Activated naive CD4-positive, alpha-beta T cell treated with anti-CD3 and anti-CD28 coated beads for 36 hours (primary cell): ENCODE measurements around the gene RARB. TPM values are rescaled to one million over a fixed set of nuclear protein-coding genes. Genes with fewer than 3 reads are reported as not detected.

Experiments
- CTCF ChIA-PET: fragments of 350-600 bp; sonication (Branson Sonifier 250); formaldehyde crosslinking; loops from one replicate; lab custom pipeline; 2021; ENCODE audit warnings: antibody characterized with exemption; lab: Charles Lee
- DNase-seq: peaks from one replicate; pipeline ENCODE4 v3.0.0-alpha.2; 2020
- H3K27ac Mint-ChIP-seq: one replicate; pipeline ENCODE4 v1.8.0; 2021; ENCODE audit warnings: mild to moderate bottlenecking, mixed read lengths
- H3K27me3 Mint-ChIP-seq: one replicate; pipeline ENCODE4 v1.8.0; 2021; ENCODE audit warnings: low read depth, mixed read lengths
- H3K36me3 Mint-ChIP-seq: one replicate; pipeline ENCODE4 v1.8.0; 2021; ENCODE audit warnings: low read depth, mixed read lengths
- H3K4me1 Mint-ChIP-seq: one replicate; pipeline ENCODE4 v1.8.0; 2021; ENCODE audit warnings: low read depth, mixed read lengths
- H3K4me3 Mint-ChIP-seq: one replicate; pipeline ENCODE4 v1.8.0; 2021; ENCODE audit warnings: mild to moderate bottlenecking, moderate library complexity, mixed read lengths
- H3K9me3 Mint-ChIP-seq: one replicate; pipeline ENCODE4 v1.8.0; 2021; ENCODE audit warnings: mixed read lengths
- intact Hi-C: fragments of 100-400 bp; cut with micrococcal nuclease; formaldehyde crosslinking; loops from one replicate; pipeline ENCODE4 v1.15.1; 2023
- total RNA-seq, 2 experiments: library from RNA; stranded (reverse); gene quantifications; one replicate each; pipeline ENCODE4 v1.2.3, GENCODE V29; 2021

The RARB gene
- total RNA-seq, 2 experiments from 2014 or later: not detected

DNA sequence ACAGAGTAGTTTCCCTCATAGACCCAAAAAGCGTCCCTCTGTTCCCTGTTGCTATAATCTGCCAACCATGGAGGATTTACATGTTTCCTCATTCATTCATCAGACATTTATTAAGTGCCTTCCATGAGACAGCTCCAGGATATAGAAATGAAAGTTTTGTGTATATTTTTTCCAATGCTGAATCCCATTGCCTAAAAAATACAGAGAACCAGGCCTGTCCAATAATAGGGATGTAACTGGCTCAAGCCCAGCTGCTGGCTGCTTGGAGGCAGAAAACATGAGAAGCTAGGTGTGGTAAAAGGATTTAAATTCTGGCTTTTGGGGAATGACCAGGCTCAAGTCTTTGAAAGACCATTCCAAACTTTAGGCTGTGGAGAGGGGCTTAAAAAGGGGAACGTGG is 41.5 kb downstream of the RARB start:
- Mint-ChIP-seq H3K4me1 (peaks cover 3% of the 10 kb centered on the region), H3K27ac (no peak overlapping the region), H3K27me3 (peaks cover 4% of the 10 kb centered on the region), H3K36me3 (no peaks in the 10 kb centered on the region), H3K9me3 (no peaks in the 10 kb centered on the region), H3K4me3 (no peak overlapping the region)
- DNase-seq: no peak
- intact Hi-C loops: no loop called here
- CTCF ChIA-PET: no interaction called here

DNA sequence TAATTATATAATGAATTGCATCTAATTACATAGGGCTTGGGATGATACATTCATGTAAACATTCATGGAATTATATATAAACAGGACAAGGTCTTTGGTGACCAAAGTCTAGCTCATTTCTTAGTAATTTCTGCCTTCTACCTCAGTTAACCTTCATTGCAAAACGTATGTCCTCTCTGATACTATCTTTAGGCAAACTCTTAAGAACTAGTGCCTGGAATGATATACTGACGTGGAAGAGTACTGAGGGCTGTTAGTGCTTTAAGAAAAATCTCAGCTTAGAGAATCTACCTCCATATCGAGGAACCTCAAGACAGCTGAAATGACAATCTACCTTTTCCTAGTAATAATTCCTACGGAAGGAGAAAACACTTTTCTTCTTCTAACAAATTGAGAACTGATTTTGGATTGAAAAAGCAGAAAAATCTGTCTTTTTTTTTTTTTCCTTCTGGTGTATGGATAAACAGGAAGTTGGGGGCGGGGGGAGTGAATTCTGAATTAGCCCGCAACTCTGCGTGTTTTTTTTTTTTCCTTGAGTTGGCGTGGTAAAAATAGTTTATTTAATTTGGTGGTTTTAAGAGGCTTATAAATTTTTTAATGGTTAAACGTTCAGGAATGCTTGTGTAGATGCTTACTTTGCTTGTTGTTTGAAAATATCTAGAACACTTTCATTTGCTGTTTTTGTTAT is 43.2 kb downstream of the RARB start:
- Mint-ChIP-seq H3K4me3 (no peak overlapping the region), H3K36me3 (no peaks in the 10 kb centered on the region), H3K4me1 (peaks cover 3% of the 10 kb centered on the region), H3K27me3 (peaks cover 4% of the 10 kb centered on the region), H3K27ac (no peak overlapping the region), H3K9me3 (no peaks in the 10 kb centered on the region)
- no peak for DNase-seq
- intact Hi-C loops: no loop called here
- CTCF ChIA-PET: no interaction called here

DNA sequence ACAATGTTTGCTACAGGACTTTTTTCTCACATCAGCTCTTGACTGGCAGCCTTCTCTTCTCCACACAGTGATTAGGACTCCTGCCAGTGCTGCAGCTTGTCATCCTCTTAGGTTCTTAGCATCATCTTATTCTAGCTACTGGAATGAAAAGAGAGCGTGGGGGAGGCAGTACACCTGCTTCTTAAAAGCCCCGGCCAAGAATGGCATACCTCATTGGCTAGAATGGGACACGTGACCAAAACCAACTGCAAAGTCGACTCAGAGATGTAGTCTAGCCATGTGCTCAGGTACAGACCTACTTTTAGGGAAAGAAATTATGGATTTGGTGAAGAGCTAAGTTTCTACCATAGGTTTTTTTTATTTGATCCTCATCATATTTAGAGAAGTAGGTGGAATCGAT is 44.1 kb downstream of the RARB start:
- Mint-ChIP-seq H3K4me1 (peaks cover 3% of the 10 kb centered on the region), H3K9me3 (no peaks in the 10 kb centered on the region), H3K36me3 (no peaks in the 10 kb centered on the region), H3K27me3 (peaks cover 4% of the 10 kb centered on the region), H3K4me3 (no peak overlapping the region), H3K27ac (no peak overlapping the region)
- no peak for DNase-seq
- intact Hi-C loops: no loop called here
- CTCF ChIA-PET: no interaction called here

DNA sequence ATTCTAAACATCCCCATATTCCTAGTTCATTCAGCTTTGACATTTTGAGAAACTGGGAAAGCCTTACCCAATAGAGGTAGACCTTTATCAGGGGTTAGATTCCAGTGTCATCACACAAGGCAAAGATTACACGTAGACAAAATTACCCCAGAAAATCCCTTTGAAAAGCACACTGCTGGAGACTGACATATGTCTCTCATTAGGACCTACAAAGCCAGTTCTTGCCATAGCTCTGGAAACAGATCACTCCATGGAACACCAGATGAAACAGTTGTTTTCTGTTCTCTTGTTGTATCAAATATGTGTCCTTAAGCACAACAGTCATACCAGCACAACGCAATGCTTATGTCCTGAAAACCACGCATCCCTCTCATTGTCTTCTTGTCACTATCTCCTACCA is 44.7 kb downstream of the RARB start:
- Mint-ChIP-seq H3K9me3 (no peaks in the 10 kb centered on the region), H3K36me3 (no peaks in the 10 kb centered on the region), H3K4me3 (no peak overlapping the region), H3K27me3 (peaks cover 4% of the 10 kb centered on the region), H3K27ac (no peak overlapping the region), H3K4me1 (peaks cover 3% of the 10 kb centered on the region)
- intact Hi-C loops: no loop called here
- CTCF ChIA-PET: no interaction called here
- DNase-seq: no peak

DNA sequence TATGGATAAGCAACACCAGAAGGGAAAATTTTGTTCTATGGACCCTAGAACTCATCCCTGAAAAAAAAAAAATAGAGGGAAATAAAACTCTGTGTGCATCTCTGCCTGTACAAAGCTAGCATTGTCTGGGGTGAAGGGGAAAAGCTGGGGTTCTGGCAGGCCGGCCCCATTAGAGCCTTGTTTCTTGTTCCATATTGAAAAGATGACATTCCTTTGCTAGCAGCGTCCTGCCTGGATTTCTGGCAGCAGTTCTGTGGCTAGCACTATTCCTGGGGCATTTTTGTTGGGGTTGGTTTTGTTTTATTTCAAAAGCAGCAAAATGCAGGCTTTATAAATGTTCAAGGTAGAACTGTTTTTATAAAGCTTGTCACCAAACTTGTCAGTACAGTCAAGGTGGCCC is 45.2 kb downstream of the RARB start:
- peaks cover 3% of the 10 kb centered on the region for H3K4me1 Mint-ChIP-seq
- no peaks in the 10 kb centered on the region for H3K9me3 Mint-ChIP-seq
- CTCF ChIA-PET: no interaction called here
- no peak for DNase-seq
- no peak overlapping the region for H3K4me3 Mint-ChIP-seq
- H3K27me3 Mint-ChIP-seq: peaks cover 4% of the 10 kb centered on the region
- no peaks in the 10 kb centered on the region for H3K36me3 Mint-ChIP-seq
- H3K27ac Mint-ChIP-seq: no peak overlapping the region
- intact Hi-C loops: no loop called here

DNA sequence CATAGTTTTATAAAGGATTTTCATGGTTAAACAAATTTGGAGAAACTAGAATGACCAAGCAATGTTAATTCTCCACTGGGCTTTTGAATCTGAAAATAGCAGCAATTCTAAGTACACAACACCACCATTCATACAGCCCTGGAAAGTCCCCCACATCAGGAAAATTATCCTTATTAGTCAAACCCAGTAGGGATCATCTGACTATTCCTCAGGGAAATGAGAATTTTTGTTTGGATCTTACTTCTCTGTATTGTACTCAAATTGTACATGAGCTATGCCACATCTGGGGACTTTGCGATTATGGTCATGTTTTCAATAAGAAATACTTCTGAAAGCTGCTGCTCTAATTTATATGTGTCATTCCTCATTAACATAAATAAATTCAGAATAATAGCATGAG is 46.0 kb downstream of the RARB start:
- intact Hi-C loops: no loop called here
- no peaks in the 10 kb centered on the region for H3K36me3 Mint-ChIP-seq
- H3K27me3 Mint-ChIP-seq: peaks cover 4% of the 10 kb centered on the region
- H3K27ac Mint-ChIP-seq: no peak overlapping the region
- H3K4me1 Mint-ChIP-seq: peaks cover 3% of the 10 kb centered on the region
- H3K4me3 Mint-ChIP-seq: no peak overlapping the region
- no peak for DNase-seq
- no peaks in the 10 kb centered on the region for H3K9me3 Mint-ChIP-seq
- CTCF ChIA-PET: no interaction called here

DNA sequence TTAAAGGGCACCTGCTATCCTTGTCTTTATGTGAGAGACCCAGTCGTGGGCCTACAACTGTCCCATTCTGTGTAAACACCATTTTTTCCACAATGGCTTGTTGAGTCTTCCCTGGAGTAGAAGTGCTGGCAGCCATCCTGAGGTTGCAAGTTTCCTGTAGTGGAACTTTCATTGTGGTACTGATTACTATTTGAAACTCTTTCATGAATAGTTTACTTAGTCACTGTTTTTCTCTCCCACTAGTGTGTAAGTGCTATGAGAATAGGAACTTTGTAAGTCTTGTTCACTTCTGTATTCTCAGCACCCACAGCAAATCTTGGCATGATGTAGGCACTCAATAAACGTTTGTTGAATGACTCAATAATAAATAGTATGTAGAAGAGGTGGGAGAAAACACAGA is 48.6 kb downstream of the RARB start:
- CTCF ChIA-PET: no interaction called here
- intact Hi-C loops: no loop called here
- Mint-ChIP-seq H3K27me3 (peaks cover 4% of the 10 kb centered on the region), H3K27ac (no peak overlapping the region), H3K9me3 (no peaks in the 10 kb centered on the region), H3K36me3 (no peaks in the 10 kb centered on the region), H3K4me1 (no peaks in the 10 kb centered on the region), H3K4me3 (no peak overlapping the region)
- DNase-seq: no peak

DNA sequence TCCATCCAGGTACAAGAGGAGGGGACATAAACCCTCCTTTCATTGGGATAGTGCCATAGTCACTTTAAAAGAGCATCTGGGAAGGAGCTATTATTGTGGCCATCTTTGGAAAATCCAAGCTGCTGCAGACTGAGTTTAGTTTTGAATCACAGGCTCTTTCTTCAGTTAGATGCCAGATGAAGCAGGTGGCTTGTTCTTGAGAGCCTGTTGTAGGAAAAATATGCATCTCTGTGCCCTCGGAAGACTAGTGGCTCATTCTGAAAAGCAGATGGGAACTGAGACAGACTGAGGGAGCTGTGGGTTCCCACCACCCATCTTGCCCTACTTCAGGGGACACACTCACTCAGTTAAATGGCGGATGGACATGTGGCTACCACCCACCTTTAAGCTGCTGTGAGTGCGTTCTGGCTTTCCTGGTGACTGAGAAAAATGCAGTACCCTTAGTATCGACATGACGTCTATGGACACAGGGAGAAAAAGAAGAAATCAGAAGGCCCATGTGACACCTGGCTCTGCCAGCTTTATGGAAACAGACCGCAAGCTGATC is 50.2 kb downstream of the RARB start:
- CTCF ChIA-PET: interaction anchor here (0.6 to 0.8 kb wide), 2 partner anchors 33 to 55 kb away, joined by 3 read pairs; no protein-coding TSS in a partner anchor
- H3K27ac Mint-ChIP-seq: no peak overlapping the region
- H3K4me3 Mint-ChIP-seq: no peak overlapping the region
- H3K9me3 Mint-ChIP-seq: no peaks in the 10 kb centered on the region
- DNase-seq: no peak
- no peaks in the 10 kb centered on the region for H3K36me3 Mint-ChIP-seq
- no peaks in the 10 kb centered on the region for H3K27me3 Mint-ChIP-seq
- intact Hi-C loops: no loop called here
- H3K4me1 Mint-ChIP-seq: no peaks in the 10 kb centered on the region

DNA sequence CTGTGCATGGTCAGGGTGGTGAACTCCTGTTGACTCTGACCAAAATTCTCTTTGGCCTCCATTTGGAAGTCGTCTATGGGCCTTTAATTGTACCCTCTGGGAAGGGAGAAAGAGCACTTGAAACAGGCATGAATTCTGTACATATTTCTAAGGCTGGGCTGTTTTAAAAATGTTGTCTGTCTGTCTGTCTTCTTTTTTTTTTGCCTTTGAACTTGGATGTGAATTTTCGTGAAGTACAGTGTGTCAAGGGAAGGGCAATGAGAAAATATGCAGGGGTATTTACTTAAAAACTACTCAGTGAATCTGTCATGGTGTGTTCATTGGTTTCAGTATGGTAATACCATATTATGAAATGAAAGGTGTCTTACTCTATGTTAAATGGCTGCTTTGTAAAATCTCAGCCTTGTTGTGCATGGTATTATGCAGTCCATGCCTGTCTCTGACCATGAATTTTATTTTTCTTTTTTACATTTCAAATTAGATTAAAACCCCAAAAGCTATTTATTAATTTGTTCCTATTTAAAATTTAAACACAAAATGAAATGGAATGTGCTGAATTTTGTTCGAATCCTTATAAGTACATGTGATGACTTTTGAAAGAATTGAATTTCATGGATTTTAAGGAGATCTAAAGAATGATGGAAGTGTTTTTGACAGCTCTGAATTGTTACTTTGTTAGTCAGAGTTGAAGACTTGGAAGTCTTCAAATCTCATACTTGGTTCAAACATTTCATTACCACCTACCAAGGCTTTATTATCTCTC is 51.1 kb downstream of the RARB start:
- no peaks in the 10 kb centered on the region for H3K4me1 Mint-ChIP-seq
- no peak overlapping the region for H3K4me3 Mint-ChIP-seq
- no peaks in the 10 kb centered on the region for H3K36me3 Mint-ChIP-seq
- no peaks in the 10 kb centered on the region for H3K9me3 Mint-ChIP-seq
- no peaks in the 10 kb centered on the region for H3K27me3 Mint-ChIP-seq
- CTCF ChIA-PET: interaction anchor here (0.6 to 0.8 kb wide), 2 partner anchors 33 to 54 kb away, joined by 3 read pairs; no protein-coding TSS in a partner anchor
- no peak overlapping the region for H3K27ac Mint-ChIP-seq
- intact Hi-C loops: no loop called here
- no peak for DNase-seq

DNA sequence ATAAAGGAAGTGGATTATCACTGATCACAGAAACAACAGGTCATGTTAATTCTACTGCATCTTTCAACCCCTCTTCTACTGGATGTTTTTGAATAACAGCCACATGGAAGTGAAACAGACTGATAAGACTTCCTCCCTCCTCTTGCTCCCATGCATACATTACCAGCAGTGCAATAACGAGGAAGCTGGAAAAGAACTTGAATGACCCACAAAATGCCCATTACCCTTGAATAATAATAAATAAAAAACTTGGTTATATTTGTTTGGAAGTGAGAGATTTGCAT is 51.6 kb downstream of the RARB start:
- DNase-seq: no peak
- Mint-ChIP-seq H3K4me1 (no peaks in the 10 kb centered on the region), H3K27ac (no peak overlapping the region), H3K4me3 (no peak overlapping the region), H3K36me3 (no peaks in the 10 kb centered on the region), H3K9me3 (no peaks in the 10 kb centered on the region), H3K27me3 (no peaks in the 10 kb centered on the region)
- intact Hi-C loops: no loop called here
- CTCF ChIA-PET: no interaction called here

DNA sequence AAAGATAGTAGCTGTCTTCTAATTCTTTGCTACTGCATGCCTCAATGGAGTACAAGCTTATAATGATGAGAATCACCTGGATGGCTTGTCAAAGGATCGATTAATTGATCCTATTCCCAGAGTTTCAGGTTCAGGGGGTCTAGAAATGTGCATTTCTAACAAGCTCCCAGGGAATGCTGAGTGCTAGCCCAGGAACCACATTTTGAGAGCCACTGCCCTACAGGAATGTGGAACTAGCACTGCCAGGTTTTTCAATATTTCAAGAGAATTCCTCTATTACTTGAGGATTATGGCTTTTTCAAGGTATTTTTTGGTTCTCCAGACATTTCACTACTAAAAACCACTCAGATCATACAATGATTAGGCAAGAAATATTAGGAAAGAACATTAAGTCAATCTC is 52.7 kb downstream of the RARB start:
- H3K4me3 Mint-ChIP-seq: no peak overlapping the region
- CTCF ChIA-PET: no interaction called here
- H3K27me3 Mint-ChIP-seq: no peaks in the 10 kb centered on the region
- H3K27ac Mint-ChIP-seq: no peak overlapping the region
- no peak for DNase-seq
- no peaks in the 10 kb centered on the region for H3K36me3 Mint-ChIP-seq
- no peaks in the 10 kb centered on the region for H3K4me1 Mint-ChIP-seq
- H3K9me3 Mint-ChIP-seq: no peaks in the 10 kb centered on the region
- intact Hi-C loops: no loop called here

DNA sequence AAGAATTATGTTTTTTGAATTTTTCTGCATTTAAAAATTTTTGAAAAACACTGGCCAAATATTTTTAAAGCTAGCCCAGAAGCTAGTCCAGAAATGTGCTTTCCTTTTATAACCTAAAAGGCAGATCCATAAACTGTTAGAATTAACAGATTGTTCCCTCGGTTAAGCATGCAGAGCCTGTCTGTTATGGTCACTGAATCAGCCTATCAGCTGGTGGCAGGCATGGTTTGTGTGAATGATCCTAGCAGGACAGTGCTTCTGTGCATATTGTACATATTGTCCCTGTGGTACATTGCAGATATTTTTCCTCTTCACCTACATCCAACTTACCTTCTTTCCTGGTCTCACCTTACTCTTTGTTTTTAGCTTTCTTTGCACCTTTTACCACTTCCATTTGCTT is 53.3 kb downstream of the RARB start:
- Mint-ChIP-seq H3K36me3 (no peaks in the 10 kb centered on the region), H3K27me3 (no peaks in the 10 kb centered on the region), H3K9me3 (no peaks in the 10 kb centered on the region), H3K4me1 (no peaks in the 10 kb centered on the region), H3K27ac (no peak overlapping the region), H3K4me3 (no peak overlapping the region)
- no peak for DNase-seq
- intact Hi-C loops: no loop called here
- CTCF ChIA-PET: no interaction called here

DNA sequence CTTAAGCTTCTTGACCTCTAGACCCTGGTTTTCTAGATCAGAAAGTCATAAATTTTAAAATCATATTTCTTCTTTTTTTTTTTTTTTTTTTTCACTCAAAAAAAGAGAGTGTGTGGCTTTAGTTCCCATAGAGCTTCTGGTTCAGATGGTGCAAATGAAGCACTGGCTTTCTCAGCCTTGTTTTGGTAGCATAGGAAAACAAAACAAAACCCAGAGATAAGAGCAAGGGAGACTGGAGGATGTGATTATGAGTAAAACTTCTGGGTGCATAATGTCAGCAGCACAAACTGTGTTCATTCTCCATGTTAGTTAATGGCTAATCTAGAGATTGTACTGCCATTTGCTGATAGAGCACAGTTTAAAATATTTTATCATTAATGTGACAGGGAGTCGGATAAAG is 55.4 kb downstream of the RARB start:
- DNase-seq: no peak
- CTCF ChIA-PET: interaction anchor here (0.6 kb wide), 1 partner anchor 34 kb away, joined by 3 read pairs; no protein-coding TSS in a partner anchor
- Mint-ChIP-seq H3K27ac (no peak overlapping the region), H3K9me3 (no peaks in the 10 kb centered on the region), H3K36me3 (no peaks in the 10 kb centered on the region), H3K4me3 (no peak overlapping the region), H3K27me3 (no peaks in the 10 kb centered on the region), H3K4me1 (no peaks in the 10 kb centered on the region)
- intact Hi-C loops: no loop called here
